Right lobe of liver (tissue), 4 donors: ENCODE measurements around the gene KDM4C.

ENCODE experiments used
- CTCF ChIP-seq, 4 donors: fragments of 200-600 bp in 3 of 4; fragments of 450-650 bp in 1 of 4; IDR thresholded peaks; one replicate each; pipeline versions ENCODE4 v1.5.1 to v1.8.0; 2016 to 2022; ENCODE audit warnings: antibody characterized with exemption in 4 of 4, mild to moderate bottlenecking in 2 of 4
- POLR2A ChIP-seq: fragments of 450-650 bp; IDR thresholded peaks from one replicate; pipeline ENCODE4 v1.6.1; 2017; ENCODE audit warnings: antibody characterized with exemption, mild to moderate bottlenecking
- donor health status: DM: no; HTN: no; CAD: no.
- donor health status: DM: no; HTN: no; CAD: no.
- donor health status: DM: no; HTN: yes; CAD: no.

GRCh38 chr9:7169717-7170389 is 412.1 kb downstream of the KDM4C start:
- no peak for TF ChIP-seq POLR2A
- TF ChIP-seq CTCF (IDR thresholded peaks at IDR 0.05) = no peak
